Ishikawa (cell line): ENCODE measurements around the gene FANCE.

Experiments used
- CREB1 ChIP-seq: IDR thresholded peaks from 2 replicates; pipeline ENCODE4 v1.6.1; 2012; ENCODE audit warnings: low read depth
- NFIC ChIP-seq: IDR thresholded peaks from 2 replicates; pipeline ENCODE4 v1.6.1; 2012
- TAF1 ChIP-seq: IDR thresholded peaks from 2 replicates; pipeline ENCODE4 v1.6.1; 2012; ENCODE audit warnings: low read depth, mild to moderate bottlenecking
- TEAD4 ChIP-seq: IDR thresholded peaks from 2 replicates; pipeline ENCODE4 v1.6.1; 2012
- TF ChIP-seq, protein P1 (sequence below): IDR thresholded peaks from 2 replicates; pipeline ENCODE4 v1.6.1; 2012
- TF ChIP-seq, protein P2 (sequence below): IDR thresholded peaks from 2 replicates; pipeline ENCODE4 v1.6.1; 2012

DNA sequence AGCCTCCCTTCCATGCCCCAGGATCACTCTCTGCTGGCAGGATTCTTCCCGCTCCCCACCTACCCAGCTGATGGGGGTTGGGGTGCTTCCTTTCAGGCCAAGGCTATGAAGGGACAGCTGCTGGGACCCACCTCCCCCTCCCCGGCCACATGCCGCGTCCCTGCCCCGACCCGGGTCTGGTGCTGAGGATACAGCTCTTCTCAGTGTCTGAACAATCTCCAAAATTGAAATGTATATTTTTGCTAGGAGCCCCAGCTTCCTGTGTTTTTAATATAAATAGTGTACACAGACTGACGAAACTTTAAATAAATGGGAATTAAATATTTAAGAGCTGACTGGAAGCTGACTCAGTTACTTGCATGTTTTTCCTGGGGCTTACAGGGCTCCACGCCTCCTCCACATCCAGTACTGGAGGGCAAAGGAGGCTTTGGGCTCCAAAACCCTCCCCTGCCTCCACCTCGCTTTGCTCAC is 24.3 kb upstream of the FANCE start:
- TF ChIP-seq, protein P1, sequence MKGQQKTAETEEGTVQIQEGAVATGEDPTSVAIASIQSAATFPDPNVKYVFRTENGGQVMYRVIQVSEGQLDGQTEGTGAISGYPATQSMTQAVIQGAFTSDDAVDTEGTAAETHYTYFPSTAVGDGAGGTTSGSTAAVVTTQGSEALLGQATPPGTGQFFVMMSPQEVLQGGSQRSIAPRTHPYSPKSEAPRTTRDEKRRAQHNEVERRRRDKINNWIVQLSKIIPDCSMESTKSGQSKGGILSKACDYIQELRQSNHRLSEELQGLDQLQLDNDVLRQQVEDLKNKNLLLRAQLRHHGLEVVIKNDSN = no peak
- TF ChIP-seq TEAD4 (no peak), CREB1 (no peak), NFIC (no peak), TAF1 (no peak)
- TF ChIP-seq, protein P2, sequence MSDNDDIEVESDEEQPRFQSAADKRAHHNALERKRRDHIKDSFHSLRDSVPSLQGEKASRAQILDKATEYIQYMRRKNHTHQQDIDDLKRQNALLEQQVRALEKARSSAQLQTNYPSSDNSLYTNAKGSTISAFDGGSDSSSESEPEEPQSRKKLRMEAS = no peak
